Activated CD8-positive, alpha-beta memory T cell treated with anti-CD3 and anti-CD28 coated beads for 24 hours (primary cell): ENCODE data around the gene SHOC2.

Experiments
- DNase-seq: peaks from one replicate; pipeline ENCODE4 v3.0.0-alpha.2; 2020

Gene SHOC2

DNA sequence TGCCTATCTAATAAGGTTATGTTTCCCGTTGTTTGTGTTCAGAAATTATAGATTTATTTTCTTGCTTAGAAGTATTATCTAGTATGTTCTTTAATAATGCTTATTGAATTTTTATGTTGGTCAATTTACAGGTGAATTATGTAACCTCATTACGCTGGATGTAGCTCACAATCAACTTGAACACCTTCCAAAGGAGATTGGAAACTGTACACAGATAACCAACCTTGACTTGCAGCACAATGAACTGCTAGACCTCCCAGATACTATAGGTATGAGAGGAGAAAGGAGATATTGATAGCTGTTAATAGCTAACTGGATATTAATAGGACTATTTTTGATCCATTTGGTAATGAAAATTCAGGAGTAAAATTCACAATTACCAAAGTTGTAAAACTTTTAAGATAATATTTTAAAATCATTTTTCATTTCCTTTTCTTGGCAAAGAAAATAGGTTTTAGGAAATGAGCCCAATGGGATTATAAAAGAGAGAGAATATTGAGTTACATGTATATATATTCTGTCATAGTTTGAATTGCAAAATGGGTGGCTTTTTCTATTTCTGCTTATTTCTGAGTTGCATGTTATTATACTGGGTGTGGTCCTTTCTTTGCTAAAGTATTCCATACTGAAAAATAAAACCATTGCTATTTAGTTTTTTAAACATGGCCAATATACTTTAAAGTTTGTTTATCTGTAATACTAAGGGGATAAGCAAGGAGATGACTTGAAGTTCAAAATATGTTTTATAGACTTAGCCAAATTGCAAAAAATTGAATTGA is 66.3 kb downstream of the SHOC2 start:
- DNase-seq = no peak

DNA sequence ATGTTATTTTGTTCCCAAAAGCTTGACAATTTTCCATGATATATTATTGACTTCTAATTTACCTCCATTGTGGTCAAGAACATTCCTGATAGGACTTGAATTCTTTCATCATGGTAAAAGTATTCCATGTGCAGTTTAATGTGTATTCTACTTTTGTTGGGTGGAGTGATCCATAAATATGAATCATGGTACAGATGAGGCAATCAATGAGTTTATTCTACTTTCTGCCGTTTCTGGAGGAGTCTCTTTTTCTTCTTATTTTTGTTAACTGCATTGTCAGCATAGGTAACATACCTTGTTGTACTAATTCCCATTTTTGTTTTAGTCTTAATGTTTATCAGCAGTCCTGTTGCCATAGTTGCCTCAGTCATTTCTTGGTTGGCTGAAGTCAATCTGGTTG is 69.6 kb downstream of the SHOC2 start:
- no peak for DNase-seq

DNA sequence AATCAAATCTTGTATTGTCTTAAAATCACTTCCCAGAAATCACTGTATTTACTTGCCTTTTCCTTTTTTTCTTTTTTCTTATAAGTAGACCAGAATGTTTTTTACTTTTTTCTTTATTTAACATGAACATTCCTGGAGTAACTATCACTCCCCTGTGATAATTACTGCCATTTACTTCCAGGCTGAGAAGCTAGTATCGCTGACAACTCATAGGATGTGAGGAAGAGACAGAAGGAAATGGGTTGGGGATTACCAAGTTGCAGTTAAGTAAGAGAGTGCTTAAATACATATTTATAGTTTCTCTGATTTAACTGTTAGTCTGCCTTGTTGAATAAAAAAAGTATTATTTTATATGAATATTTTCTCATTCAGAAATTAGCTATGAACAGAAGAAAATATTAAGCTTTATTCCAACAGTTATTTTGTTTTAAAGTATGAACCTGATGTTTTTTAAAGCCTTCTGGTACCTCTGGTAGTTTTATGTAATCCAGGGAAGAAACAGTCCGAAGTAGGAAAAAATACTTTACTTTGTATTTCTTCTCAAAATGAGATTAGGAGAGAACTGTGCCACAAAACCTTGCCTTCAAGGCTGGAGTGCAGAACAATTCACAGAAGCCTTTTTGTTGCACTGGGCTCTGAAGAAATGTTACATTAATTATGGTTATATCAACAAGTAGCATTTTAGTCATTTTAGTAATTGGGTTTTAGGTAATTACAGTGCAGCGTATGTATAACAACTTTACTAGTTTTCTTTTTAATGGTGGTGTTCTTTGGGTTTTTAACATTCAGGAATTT is 72.8 kb downstream of the SHOC2 start:
- no peak for DNase-seq

DNA sequence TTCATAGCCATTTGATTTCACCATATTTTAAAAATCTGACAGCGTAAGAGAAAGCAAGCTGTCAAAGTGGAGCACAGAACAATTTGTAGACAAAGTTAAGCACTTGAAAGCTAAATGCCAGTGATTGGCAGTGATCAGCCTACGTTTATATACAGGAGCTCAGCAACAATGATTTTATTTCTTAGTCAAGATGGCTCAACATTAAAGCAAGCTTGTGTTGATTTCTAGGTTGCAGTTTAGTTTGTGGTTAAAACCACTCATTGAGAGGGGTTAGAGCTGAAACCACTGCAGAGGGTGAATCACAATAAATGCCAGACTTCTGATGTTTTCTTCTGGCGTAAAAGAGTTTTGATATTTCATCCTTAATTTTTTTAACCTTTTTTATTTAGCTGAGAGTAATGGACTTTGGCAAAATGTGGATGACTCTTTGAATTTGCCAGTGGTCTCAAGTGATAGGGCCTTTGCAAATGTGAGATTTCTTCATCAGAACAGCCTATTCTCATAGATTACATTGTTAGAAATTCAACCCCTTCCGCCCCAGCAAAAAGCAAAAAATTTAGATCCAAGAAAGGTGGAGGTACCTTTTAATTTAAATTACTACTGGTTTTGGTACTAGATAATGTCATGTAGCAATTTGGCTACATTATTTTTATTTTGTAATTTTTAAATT is 73.8 kb downstream of the SHOC2 start:
- no peak for DNase-seq

DNA sequence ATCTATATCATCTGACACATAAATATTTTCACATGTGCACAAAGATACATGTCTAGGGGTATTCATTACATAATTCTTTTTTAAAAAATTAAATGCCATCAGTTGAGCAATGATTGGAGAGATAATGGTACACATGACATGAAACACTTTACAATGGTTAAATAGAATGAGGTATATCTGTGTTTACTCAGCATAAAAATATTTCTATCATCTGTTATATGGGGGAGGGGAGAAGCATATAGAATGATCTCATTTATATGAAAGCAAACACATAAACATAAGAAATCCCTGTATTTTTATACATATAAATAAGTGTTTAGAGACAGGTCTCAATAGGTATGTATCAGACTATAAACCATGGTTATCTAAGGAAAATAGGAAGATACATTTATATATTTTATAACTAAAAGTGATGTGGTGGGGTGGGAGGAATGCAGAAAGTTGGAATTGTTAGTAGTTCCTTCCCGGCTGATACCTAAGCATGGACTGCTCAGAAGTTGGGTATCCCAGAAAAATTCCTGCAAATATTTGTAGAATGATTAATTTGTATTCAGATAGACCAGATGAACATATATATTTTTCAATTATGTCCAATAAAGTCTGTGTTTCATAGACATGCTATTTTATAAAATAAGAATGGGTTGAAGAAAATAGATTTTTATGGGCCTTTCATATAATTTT is 75.1 kb downstream of the SHOC2 start:
- DNase-seq = no peak

DNA sequence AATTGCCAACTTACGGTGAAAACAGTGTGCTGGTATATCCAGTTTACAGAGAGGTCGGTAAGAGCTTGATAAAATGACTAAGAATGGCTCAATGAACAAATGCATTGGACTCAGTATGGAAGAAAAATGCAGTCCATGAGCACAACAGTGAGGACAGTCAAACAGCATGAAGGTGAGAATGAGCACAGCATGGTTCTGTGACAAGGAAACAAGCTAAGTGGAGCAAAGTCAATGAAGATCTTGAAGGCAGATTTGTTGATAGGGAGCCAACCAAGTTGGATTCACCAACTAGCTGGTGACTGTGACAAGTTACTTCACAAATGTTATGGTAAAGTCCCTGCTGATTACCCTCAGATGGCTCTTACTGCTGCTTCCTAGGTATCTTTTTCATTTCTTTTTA is 75.9 kb downstream of the SHOC2 start:
- DNase-seq = no peak

DNA sequence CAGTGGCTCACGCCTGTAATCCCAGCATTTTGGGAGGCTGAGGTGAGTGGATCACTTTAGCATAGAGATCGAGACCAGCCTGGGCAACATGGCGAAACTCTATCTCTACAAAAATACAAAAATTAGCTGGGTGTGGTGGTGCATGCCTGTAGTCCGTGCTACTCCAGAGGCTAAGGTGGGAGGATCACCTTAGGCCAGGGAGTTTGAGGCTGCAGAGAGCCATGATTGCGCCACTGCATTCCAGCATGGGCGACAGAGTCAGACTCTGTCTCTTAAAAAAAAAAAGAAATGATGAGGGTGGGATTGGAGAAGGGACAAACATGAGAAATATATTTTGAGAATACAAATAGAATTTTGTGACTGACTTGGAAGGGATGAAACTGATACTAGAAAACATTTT is 76.9 kb downstream of the SHOC2 start:
- no peak for DNase-seq

DNA sequence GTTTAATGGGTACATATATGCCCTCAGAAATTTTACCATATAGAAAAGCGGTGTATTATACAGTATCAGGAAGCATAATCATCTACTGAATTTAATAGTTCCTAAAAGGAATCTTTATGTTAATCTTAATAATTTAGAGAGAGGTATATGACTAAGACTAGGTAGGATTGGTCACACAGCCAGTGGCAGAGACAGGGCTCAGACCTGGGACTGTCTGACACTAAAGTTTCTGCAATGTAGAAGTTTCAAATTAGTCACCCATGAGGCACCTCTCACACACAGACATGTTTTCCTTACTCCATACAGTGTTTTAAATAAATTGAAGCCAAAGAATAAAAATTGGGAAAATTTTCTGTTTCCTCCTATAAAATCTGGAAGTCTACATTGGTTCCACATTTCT is 84.6 kb downstream of the SHOC2 start:
- DNase-seq = no peak

DNA sequence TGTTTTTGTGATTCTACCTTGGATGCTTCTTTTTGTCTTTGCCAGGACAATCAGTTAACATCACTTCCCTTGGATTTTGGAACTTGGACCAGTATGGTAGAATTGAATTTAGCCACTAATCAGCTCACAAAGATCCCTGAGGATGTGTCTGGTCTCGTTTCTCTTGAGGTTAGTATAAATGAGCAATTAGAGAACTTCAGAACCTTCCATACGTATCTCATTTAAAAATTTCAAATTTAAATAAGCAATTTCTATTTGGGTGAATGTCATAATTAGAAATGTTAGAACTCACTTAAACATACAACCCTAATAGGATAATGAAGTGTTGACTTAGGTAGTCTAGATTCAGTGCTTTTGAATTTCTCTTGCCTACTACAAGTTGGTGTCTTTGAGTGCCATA is 88.1 kb downstream of the SHOC2 start:
- no peak for DNase-seq

DNA sequence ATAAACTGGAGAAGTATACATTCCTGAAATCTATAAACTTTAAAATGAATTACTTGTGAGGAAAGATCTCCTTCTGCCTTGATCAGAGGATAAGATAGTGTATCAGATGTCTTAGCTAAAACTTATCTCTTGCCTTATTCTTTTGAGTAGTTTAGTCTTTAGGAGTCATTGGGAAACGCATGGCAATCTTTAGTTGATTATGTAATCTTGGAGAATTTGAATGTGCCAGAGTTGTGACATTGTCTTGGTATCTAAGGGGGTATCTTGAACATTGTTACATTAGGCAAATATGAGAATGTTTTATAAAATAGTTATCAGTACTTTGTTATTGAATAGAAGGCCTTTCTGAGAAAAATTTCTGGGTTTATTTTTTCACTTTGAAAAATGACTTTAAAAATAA is 95.8 kb downstream of the SHOC2 start:
- no peak for DNase-seq

DNA sequence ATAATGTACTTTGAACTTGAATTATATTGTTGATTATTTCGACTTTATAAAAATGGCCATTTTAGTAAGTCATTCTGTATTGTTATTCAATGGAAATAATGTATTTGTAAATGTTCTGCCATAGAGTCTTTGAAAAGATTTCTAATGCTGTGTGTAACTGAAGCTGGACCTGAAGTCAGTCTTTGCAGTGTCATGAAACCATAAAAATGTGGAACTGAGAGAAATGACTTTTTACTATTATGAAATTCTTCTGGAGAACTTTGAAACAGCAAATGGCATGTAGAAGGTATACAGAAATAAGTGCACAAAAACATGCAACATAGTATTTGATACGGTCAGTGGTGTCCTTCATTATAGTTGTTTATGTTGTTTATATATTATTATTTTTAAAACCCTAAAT is 97.7 kb downstream of the SHOC2 start:
- no peak for DNase-seq

DNA sequence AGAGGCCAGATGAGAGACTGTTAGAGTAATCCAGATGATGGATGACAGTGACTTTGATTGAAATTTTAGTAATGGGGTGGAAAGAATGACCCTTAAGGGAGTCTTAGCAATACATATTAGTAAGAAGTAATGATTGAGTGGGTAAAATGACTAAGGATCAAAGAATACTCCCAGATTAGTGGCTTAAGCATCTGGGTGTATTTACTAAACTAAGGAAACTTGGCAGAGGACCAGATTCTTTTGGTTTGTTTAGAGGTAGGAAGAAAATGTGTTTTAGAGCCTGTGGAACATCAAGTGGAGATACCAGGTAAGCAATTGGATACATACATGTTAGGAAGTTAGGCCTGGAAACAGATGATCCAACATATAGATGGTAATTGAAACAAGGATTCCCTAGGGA is 98.6 kb downstream of the SHOC2 start:
- no peak for DNase-seq

DNA sequence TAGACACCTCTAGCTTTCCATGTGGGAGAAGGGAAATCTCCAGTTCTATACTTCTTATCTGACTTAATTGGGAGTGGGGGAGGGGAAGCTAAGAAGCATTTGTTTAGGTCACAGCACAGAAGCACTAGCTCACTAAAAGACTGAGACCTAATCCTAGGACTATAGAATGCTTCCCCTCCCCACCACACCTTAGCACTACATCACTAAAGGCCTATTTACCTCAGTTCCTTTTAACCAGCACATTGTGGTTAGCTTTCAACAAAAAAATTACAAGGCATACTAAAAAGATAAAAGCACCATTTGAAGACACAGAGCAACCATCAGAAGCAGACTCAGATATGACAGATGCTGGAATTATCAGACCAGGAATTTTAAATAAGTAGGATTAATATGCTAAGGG is 103.7 kb downstream of the SHOC2 start:
- DNase-seq = no peak

DNA sequence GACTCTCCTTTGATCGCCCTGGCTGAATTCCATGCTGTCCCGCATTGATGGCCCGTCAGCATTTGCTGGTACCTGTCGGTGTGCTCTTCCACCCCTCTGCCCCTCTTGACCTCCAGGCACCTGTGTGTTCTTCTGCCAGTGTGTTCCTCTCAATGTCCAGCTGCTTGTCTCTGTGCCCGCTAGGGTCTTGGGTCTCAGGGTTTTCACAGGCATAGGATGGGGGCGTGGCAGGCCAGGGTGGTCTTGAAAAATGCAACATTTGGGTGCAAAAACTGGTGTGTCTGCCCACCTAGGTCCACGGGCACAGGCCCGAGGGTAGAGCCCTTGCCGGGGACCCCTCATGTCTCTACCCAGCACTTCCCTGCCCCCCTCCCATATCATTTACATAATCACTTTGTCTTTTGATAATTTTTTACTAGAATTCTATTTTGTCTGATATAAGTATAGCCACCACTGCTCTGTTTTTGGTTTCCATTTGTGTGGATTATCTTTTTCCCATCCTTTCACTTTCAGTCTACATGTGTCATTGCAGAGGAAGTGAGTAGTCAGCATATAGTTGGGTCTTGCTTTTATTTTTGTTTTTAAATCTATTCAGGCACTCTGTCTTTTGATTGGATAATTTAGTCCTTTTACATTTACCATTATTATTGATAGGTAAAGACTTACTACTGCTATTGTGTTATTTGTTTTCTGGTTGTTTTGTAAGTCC is 110.8 kb downstream of the SHOC2 start:
- DNase-seq = no peak

DNA sequence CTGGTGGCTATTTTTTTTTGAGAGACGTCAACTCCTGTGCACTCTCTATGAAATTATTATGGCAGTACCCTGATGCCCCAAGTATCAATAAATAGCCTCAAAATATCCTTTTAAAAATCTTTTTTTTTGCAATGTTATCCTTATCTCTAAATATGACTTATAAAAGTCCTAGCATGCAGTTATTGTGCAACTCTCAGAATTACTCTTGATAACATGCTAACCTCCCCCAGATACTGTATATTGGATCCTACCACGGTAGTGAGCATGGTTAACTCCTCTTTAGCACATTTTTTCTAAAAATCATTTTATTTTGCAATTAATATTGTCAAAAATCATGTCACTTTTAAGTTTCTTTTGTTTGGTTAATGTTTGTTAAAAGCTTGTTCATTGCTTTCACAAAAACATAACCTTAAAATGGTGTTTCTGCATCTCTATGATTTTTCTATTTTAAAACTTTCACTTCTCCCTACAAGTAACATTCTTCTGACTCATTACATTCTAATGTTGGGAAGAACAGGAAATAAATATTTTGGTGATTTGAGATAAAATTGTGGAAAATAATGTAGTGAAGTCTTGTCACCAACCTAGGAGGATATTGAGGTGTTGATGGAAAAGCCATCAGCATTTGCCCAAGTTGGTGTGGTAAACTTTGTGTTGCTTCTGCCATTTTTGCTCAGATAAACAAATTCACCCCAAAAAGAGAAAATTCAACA is 115.3 kb downstream of the SHOC2 start:
- DNase-seq = no peak

DNA sequence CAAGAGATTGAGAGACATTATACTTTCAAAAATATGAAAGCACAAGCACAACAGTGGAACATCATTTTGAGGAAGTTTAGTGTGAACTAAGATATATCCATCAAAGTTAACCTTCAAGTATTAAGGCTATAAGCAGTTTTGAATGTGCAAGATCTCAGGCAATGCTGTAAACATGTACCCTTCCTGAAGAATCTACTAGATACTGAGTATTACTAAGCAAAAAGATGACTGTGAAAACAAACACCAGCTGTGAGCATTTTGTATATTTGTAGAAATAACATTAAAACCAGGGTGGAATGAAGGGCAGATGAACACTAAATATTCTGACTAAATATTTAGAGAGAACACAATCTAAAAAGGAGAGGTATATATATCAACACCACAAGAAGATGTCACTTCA is 116.1 kb downstream of the SHOC2 start:
- no peak for DNase-seq

DNA sequence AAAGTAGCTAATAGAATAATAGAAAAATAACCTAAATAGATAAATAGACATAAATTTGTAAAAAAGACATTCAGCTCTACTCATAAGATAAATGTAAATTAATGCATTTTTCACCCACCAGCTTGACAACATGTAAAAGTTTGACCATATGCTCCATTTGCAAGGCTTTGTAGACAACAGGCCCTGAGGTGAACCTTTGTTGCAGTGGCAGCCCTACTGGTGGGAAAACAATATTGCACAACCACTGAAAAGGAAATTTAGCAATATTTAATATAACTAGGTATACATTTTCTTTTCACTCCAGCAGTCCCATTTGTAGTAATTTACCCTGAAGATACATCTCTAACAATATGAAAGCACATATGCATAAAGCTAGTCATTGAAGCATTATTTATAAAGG is 118.5 kb downstream of the SHOC2 start:
- no peak for DNase-seq

DNA sequence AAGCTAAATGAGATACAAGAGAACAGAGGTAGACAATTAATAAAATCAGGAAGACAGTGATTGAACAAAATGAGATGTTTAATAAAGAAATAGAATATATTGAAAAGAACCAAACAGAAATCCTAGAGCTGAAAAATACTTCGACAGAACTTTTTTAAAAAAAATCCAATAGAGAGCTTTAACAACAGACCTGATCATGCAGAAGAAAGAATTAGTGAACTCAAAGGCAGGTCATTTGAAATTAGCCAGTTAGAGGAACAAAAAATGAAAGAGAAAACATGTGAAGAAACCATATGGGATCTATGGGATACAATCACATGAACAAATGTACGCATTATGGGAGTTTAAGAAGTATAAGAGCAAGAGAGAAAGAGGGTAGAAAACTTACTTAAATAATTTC is 120.1 kb downstream of the SHOC2 start:
- DNase-seq = no peak

DNA sequence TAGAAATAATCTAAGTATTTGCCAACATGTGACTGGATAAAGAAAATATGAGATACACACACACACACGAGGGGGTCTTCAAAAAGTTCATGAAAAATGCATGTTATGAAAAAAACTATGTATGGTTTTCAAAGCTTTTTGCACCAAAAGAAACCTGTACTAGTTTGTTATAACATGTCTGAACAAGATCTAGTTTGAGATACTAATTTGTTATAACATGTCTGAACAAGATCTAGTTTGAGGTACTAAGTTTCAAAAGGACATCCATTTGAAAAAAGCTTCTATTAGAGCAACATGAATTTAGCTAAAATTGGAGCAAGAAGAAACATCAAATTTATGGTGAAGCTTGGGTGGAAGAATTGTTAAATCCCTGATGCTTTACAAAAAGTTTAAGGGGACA is 137.6 kb downstream of the SHOC2 start:
- DNase-seq = no peak
